H1 (cell line): ENCODE measurements around the gene HOMER2.

ENCODE experiments used
- CREB1 ChIP-seq: IDR thresholded peaks from 2 replicates; pipeline ENCODE4 v1.6.1; 2012; ENCODE audit warnings: inconsistent platforms
- KDM1A ChIP-seq: fragments of 200-600, 300-600 bp; sonication (generic); IDR thresholded peaks from 2 replicates; pipeline ENCODE4 v1.7.1; 2016; ENCODE audit warnings: mild to moderate bottlenecking, low read length, borderline replicate concordance
- POLR2A ChIP-seq, 2 experiments: IDR thresholded peaks; 1 replicate in 1 of 2; 2 replicates in 1 of 2; pipeline ENCODE4 v1.6.1; 2011; ENCODE audit warnings: low read depth in 2 of 2, low read length in 2 of 2, mild to moderate bottlenecking in 2 of 2; ENCODE audit errors: control extremely low read depth in 1 of 2
- RAD21 ChIP-seq, 2 experiments: IDR thresholded peaks in 1 of 2; conservative IDR thresholded peaks in 1 of 2; 2 replicates each; pipeline ENCODE4 v1.6.1; 2011; ENCODE audit warnings: low read depth in 2 of 2, low read length in 2 of 2, improper control_type of control experiment in 1 of 2, inconsistent platforms in 1 of 2, mild to moderate bottlenecking in 1 of 2, moderate library complexity in 1 of 2
- SIX5 ChIP-seq: IDR thresholded peaks from 2 replicates; pipeline ENCODE4 v1.6.1; 2011; ENCODE audit warnings: mild to moderate bottlenecking, low read depth, low read length
- TF ChIP-seq, protein P1 (sequence below), 3 experiments: IDR thresholded peaks; 1 replicate in 2 of 3; 2 replicates in 1 of 3; pipeline versions ENCODE4 v1.5.1 to v1.6.1; 2011; ENCODE audit warnings: low read length in 3 of 3, mild to moderate bottlenecking in 3 of 3, inconsistent platforms in 2 of 3, low read depth in 1 of 3, moderate library complexity in 1 of 3; ENCODE audit not compliant: insufficient read depth in 1 of 3; ENCODE audit errors: control extremely low read depth in 1 of 3
- TF ChIP-seq, protein P2 (sequence below): IDR thresholded peaks from 2 replicates; pipeline ENCODE4 v1.6.1; 2011; ENCODE audit warnings: low read depth, mild to moderate bottlenecking, low read length; ENCODE audit not compliant: insufficient read depth

DNA sequence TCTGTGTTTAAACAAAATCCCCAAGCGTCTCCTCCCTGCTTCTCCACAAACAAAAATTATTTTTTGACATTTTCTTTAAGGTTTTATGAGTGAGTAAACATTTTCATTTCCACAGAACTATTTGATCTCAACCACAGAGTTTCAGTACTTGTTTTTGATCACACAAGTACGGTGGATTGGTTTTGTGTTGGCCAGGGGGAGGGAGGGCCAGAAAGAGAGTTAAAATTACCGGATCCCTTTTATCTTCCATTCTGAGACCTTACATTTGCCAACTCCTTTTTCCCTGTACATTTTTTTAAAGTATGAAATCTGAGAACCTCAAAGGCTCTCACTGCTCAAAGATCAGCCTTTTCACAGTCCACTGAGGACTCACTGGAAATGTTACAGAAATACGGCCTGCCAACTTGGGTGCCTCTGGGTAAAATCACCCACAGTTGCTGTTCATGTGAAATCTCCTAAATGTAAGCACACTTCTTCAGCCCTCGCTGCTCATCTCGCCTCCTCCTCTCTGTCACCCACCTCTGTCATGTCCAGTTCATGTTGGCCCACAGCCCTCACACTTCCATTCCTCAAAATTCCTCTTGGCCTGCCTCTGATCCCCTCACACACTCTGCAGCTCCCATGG lies 1.7 kb downstream of the HOMER2 start:
- TF ChIP-seq, protein P1, sequence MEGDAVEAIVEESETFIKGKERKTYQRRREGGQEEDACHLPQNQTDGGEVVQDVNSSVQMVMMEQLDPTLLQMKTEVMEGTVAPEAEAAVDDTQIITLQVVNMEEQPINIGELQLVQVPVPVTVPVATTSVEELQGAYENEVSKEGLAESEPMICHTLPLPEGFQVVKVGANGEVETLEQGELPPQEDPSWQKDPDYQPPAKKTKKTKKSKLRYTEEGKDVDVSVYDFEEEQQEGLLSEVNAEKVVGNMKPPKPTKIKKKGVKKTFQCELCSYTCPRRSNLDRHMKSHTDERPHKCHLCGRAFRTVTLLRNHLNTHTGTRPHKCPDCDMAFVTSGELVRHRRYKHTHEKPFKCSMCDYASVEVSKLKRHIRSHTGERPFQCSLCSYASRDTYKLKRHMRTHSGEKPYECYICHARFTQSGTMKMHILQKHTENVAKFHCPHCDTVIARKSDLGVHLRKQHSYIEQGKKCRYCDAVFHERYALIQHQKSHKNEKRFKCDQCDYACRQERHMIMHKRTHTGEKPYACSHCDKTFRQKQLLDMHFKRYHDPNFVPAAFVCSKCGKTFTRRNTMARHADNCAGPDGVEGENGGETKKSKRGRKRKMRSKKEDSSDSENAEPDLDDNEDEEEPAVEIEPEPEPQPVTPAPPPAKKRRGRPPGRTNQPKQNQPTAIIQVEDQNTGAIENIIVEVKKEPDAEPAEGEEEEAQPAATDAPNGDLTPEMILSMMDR (IDR thresholded peaks at IDR 0.05; ENCODE audit: control extremely low read depth in 1 of 3, insufficient read depth in 1 of 3, low read depth in 1 of 3, low read length in 3 of 3), result no peak
- TF ChIP-seq, protein P2, sequence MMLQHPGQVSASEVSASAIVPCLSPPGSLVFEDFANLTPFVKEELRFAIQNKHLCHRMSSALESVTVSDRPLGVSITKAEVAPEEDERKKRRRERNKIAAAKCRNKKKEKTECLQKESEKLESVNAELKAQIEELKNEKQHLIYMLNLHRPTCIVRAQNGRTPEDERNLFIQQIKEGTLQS, result no peak
- TF ChIP-seq POLR2A (IDR thresholded peaks at IDR 0.05; ENCODE audit: control extremely low read depth in 1 of 2, low read depth in 2 of 2, low read length in 2 of 2) (no peak), KDM1A (no peak), CREB1 (no peak), RAD21 (IDR thresholded peaks at IDR 0.05 in 1 of 2, conservative IDR thresholded peaks at IDR 0.05 in 1 of 2; ENCODE audit: low read depth in 2 of 2, low read length in 2 of 2) (no peak), SIX5 (no peak)
